H7 (cell line): ENCODE results near the gene MMP28. TPM values are rescaled to one million over a fixed set of nuclear protein-coding genes. Genes with fewer than 3 reads are reported as not detected.

Experiments
- DNase-seq: peaks from one replicate; pipeline ENCODE4 v3.0.0; 2012
- H3K27me3 ChIP-seq: 2 replicates; pipeline ENCODE4 v1.6.0; 2011; ENCODE audit warnings: mild to moderate bottlenecking, low read length; ENCODE audit not compliant: control insufficient read depth, insufficient read depth
- H3K36me3 ChIP-seq: replicated peaks from 2 replicates; pipeline ENCODE4 v1.5.1; 2011; ENCODE audit warnings: low read length; ENCODE audit not compliant: control insufficient read depth, insufficient read depth
- H3K4me3 ChIP-seq: 2 replicates; pipeline ENCODE4 v1.5.1; 2011; ENCODE audit warnings: low read depth, mild to moderate bottlenecking, control low read depth, low read length, moderate library complexity; ENCODE audit not compliant: insufficient read depth
- total RNA-seq: library from RNA; depleted of rRNA; stranded (reverse); fragments of >200 nt; shearing (Covaris generic); gene quantifications from 2 replicates; pipeline ENCODE4 v1.2.3, GENCODE V29; 2014; rRNA removed

Gene MMP28
- total RNA-seq, 1 experiment from 2014 or later: not detected

DNA sequence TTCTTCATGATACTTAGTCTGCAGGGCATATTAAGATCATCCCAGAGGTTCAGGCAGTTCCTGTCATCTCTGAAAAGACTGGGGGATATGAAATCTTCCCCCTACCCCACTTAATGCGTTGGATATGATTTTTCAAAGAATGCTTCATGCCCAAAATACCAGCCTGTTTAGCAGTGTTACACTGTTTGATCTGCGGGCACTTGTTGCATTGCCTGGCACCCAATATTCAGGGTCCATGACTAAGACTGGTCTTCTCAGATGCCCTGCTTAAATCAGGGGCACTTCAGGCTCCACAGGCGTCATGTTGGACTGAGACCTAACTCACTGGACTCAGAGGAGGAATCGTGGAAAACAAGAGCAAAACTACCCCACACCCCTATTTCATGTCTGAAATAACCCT is 70.4 kb downstream of the MMP28 start:
- H3K27me3 ChIP-seq: no peaks in the 10 kb centered on the region
- H3K36me3 ChIP-seq: peaks cover 13% of the 10 kb centered on the region

DNA sequence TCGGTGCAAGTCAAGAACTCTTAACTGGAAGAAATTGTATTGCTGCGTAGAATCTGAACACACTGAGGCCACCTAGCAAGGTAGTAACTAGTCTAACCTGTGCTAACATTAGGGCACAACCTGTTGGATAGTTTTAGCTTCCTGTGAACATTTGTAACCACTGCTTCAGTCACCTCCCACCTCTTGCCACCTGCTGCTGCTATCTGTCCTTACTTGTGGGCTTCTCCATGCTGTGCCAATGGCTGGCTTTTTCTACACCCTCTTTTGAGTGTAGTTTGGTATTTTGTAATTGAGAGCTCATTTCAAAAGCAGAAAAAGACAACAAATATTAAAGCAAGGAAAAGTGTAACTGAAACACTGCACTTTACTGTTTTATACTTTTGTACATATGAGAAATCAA is 71.7 kb downstream of the MMP28 start:
- DNase-seq: no peak
- no peak overlapping the region for H3K4me3 ChIP-seq
- peaks cover 13% of the 10 kb centered on the region for H3K36me3 ChIP-seq
- H3K27me3 ChIP-seq: no peaks in the 10 kb centered on the region

More for the DNA sequence above, 70.4 kb downstream of the MMP28 start:
- H3K4me3 ChIP-seq: no peak overlapping the region
- DNase-seq: no peak

DNA sequence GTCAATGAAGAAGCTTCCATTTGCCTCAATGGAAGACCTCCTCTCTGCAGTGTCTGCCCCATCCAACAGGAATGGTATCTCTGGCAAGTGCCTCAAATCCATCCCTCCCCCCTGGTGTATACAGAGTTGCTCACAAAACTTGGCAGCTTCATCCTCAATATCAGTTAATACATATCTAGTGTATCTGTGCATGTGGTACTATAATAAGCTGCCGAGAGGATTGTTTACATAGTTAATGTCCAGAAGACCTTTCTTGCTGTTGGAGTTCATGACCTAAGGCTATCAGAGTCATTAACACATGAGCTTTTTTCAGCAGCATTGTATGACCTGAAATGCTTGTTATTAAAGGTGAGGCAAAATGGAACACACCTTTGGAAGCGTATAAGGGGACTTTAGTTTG is 78.0 kb downstream of the MMP28 start:
- no peak for DNase-seq
- peaks cover 5% of the 10 kb centered on the region for H3K36me3 ChIP-seq
- no peak overlapping the region for H3K4me3 ChIP-seq
- no peaks in the 10 kb centered on the region for H3K27me3 ChIP-seq

DNA sequence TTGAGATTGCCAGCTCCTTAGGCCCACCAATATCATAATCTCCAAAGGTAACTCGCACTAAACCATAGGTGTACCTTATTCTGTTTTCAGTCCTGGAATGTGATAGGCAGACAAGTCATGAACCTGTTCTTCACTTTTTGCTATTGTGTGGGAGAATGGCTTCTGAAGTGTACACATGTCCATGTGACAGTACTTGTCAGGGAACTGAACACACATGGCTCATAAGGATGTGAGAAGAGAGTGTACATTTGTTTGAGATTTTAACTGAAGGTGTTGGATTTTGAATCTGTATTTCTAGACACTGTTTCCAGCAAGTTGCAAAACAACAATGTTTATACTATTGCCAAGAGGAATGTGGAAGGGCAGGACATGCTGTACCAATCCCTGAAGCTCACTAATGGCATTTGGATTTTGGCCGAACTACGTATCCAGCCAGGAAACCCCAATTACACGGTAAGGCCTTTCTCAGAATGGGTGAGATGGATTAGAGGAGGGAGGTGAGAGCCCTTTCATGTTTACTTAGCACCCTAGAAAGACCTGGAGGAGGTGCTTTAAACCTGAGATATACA is 78.5 kb downstream of the MMP28 start:
- no peak for DNase-seq
- peaks cover 5% of the 10 kb centered on the region for H3K36me3 ChIP-seq

DNA sequence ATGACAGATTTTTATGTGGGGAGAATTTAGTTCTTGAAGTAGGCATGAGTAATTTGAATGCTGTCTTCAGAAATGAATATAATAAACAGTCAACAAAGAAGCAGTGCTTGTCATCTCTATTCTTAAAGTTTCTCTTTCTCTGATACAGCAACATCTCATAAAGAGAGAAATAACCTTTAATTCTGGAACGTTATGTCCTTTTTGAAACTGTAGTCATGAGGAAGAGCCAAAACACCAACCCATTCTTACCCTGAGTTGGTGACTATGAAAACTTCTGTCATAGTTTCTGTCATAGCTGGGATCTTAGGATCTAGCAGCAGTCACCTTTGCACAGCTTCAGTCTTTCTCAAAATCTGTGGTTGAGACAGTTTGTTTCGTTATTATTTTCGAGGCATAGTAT is 79.3 kb downstream of the MMP28 start:
- Histone ChIP-seq H3K4me3 (no peak overlapping the region), H3K27me3 (no peaks in the 10 kb centered on the region), H3K36me3 (peaks cover 5% of the 10 kb centered on the region)
- DNase-seq: no peak

More for the DNA sequence above, 78.5 kb downstream of the MMP28 start:
- H3K27me3 ChIP-seq: no peaks in the 10 kb centered on the region
- H3K4me3 ChIP-seq: no peak overlapping the region

Other genes starting within 250 kb of the MMP28 start
- gene SLFN14, start 234.8 kb downstream of the MMP28 start, total RNA-seq: not detected in 2 replicates
- gene PEX12, start 217.1 kb downstream of the MMP28 start, total RNA-seq: 5.5 and 7.7 TPM in 2 replicates
- 87.1 and 102 TPM in 2 replicates for gene AP2B1, start 208.3 kb downstream of the MMP28 start, total RNA-seq
- gene RASL10B, start 64.0 kb downstream of the MMP28 start, total RNA-seq: 13.8 and 16.9 TPM in 2 replicates
- gene GAS2L2, start 42.4 kb downstream of the MMP28 start, total RNA-seq: 0.10 TPM in 1 of 2 replicates, not detected in the other
- not detected in 2 replicates for gene C17orf50, start 34.8 kb downstream of the MMP28 start, total RNA-seq
- 20.2 and 32.0 TPM in 2 replicates for gene TAF15, start 13.8 kb upstream of the MMP28 start, total RNA-seq
- not detected in 2 replicates for gene HEATR9, start 73.2 kb upstream of the MMP28 start, total RNA-seq
- gene CCL5, start 84.7 kb upstream of the MMP28 start, total RNA-seq: not detected in 2 replicates
- 7.0 and 11.9 TPM in 2 replicates for gene RDM1, start 135.1 kb upstream of the MMP28 start, total RNA-seq
- gene LYZL6, start 148.1 kb upstream of the MMP28 start, total RNA-seq: not detected in 2 replicates
- not detected in 2 replicates for gene CCL16, start 185.9 kb upstream of the MMP28 start, total RNA-seq
- gene CCL14, start 191.1 kb upstream of the MMP28 start, total RNA-seq: not detected in 2 replicates
- gene CCL15, start 205.9 kb upstream of the MMP28 start, total RNA-seq: not detected in 2 replicates
- not detected in 2 replicates for gene CCL23, start 222.3 kb upstream of the MMP28 start, total RNA-seq